HG03442 (cell line): Measurements from ENCODE around the gene SOX8.
"Not testable (repeated sequence)": the region's sequence is repeated elsewhere in the genome, so short reads cannot be mapped to it uniquely, and the experiment has no call there.

Experiments used
- ATAC-seq: cut with Tn5 transposase; IDR thresholded peaks from one replicate; pipeline ENCODE4 v1.9.1; 2021; ENCODE audit warnings: mild to moderate bottlenecking, moderate library complexity; ENCODE audit not compliant: unreplicated experiment

The SOX8 gene

GRCh38 chr16:1021553-1022160 lies 40.1 kb downstream of the SOX8 start:
- no peak for ATAC-seq

GRCh38 chr16:1022466-1022865 lies 40.9 kb downstream of the SOX8 start:
- ATAC-seq = no peak

GRCh38 chr16:1024138-1024537 lies 42.6 kb downstream of the SOX8 start:
- no peak for ATAC-seq

- ATAC-seq = not testable (repeated sequence)
Observed at GRCh38 chr16:1025183-1025809, 43.7 kb downstream of the SOX8 start.

- ATAC-seq = no peak
Observed at GRCh38 chr16:1026057-1026783, 44.6 kb downstream of the SOX8 start.

GRCh38 chr16:1026784-1027500 lies 45.4 kb downstream of the SOX8 start:
- ATAC-seq = no peak

GRCh38 chr16:1027501-1027815 lies 45.9 kb downstream of the SOX8 start:
- ATAC-seq = no peak

GRCh38 chr16:1028056-1028455 lies 46.5 kb downstream of the SOX8 start:
- ATAC-seq = no peak

GRCh38 chr16:1028524-1029258 lies 47.1 kb downstream of the SOX8 start:
- no peak for ATAC-seq

- ATAC-seq = no peak
Observed at GRCh38 chr16:1029259-1029545, 47.6 kb downstream of the SOX8 start.

GRCh38 chr16:1030473-1030901 lies 48.9 kb downstream of the SOX8 start:
- ATAC-seq = no peak

- ATAC-seq = no peak
Observed at GRCh38 chr16:1031666-1032065, 50.1 kb downstream of the SOX8 start.

GRCh38 chr16:1032607-1033006 lies 51.0 kb downstream of the SOX8 start:
- no peak for ATAC-seq

- no peak for ATAC-seq
Observed at GRCh38 chr16:1033128-1033679, 51.6 kb downstream of the SOX8 start.

GRCh38 chr16:1034230-1035065 lies 52.9 kb downstream of the SOX8 start:
- no peak for ATAC-seq

GRCh38 chr16:1035066-1035415 lies 53.5 kb downstream of the SOX8 start:
- ATAC-seq = no peak

- ATAC-seq = no peak
Observed at GRCh38 chr16:1036166-1036565, 54.6 kb downstream of the SOX8 start.
